Activated CD4-positive, alpha-beta memory T cell treated with anti-CD3 and anti-CD28 coated beads for 36 hours (primary cell): ENCODE data around the gene NBPF10. TPM values are rescaled to one million over a fixed set of nuclear protein-coding genes. Genes with fewer than 3 reads are reported as not detected.
A peak's percentile ranks its signal among the peaks of the same experiment; 100 is the strongest.
"Not testable (repeated sequence)": the region's sequence is repeated elsewhere in the genome, so short reads cannot be mapped to it uniquely, and the experiment has no call there.

Experiments used
- CTCF ChIA-PET: fragments of 350-600 bp; sonication (Branson Sonifier 250); formaldehyde crosslinking; loops from one replicate; lab custom pipeline; 2021; ENCODE audit warnings: antibody characterized with exemption, inconsistent platforms; lab: Charles Lee
- POLR2A ChIA-PET: fragments of 350-600 bp; sonication (Branson Sonifier 250); formaldehyde crosslinking; loops from one replicate; lab custom pipeline; 2021; ENCODE audit warnings: antibody characterized with exemption; lab: Charles Lee
- DNase-seq: peaks from one replicate; pipeline ENCODE4 v3.0.0-alpha.2; 2020
- H3K27ac Mint-ChIP-seq: one replicate; pipeline ENCODE4 v1.8.0; 2021; ENCODE audit warnings: mixed read lengths
- H3K27me3 Mint-ChIP-seq: one replicate; pipeline ENCODE4 v1.8.0; 2021; ENCODE audit warnings: mixed read lengths
- H3K36me3 Mint-ChIP-seq: one replicate; pipeline ENCODE4 v1.8.0; 2021; ENCODE audit warnings: mixed read lengths
- H3K4me1 Mint-ChIP-seq: one replicate; pipeline ENCODE4 v1.8.0; 2021; ENCODE audit warnings: low read depth, mixed read lengths
- H3K4me3 Mint-ChIP-seq: one replicate; pipeline ENCODE4 v1.8.0; 2021; ENCODE audit warnings: mild to moderate bottlenecking, mixed read lengths
- H3K9me3 Mint-ChIP-seq: one replicate; pipeline ENCODE4 v1.8.0; 2021; ENCODE audit warnings: mixed read lengths
- intact Hi-C: fragments of 100-400 bp; cut with micrococcal nuclease; formaldehyde crosslinking; loops from one replicate; pipeline ENCODE4 v1.15.1; 2023
- total RNA-seq, 2 experiments: library from RNA; stranded (reverse); gene quantifications; one replicate each; pipeline ENCODE4 v1.2.3, GENCODE V29; 2021

Gene NBPF10, protein sequence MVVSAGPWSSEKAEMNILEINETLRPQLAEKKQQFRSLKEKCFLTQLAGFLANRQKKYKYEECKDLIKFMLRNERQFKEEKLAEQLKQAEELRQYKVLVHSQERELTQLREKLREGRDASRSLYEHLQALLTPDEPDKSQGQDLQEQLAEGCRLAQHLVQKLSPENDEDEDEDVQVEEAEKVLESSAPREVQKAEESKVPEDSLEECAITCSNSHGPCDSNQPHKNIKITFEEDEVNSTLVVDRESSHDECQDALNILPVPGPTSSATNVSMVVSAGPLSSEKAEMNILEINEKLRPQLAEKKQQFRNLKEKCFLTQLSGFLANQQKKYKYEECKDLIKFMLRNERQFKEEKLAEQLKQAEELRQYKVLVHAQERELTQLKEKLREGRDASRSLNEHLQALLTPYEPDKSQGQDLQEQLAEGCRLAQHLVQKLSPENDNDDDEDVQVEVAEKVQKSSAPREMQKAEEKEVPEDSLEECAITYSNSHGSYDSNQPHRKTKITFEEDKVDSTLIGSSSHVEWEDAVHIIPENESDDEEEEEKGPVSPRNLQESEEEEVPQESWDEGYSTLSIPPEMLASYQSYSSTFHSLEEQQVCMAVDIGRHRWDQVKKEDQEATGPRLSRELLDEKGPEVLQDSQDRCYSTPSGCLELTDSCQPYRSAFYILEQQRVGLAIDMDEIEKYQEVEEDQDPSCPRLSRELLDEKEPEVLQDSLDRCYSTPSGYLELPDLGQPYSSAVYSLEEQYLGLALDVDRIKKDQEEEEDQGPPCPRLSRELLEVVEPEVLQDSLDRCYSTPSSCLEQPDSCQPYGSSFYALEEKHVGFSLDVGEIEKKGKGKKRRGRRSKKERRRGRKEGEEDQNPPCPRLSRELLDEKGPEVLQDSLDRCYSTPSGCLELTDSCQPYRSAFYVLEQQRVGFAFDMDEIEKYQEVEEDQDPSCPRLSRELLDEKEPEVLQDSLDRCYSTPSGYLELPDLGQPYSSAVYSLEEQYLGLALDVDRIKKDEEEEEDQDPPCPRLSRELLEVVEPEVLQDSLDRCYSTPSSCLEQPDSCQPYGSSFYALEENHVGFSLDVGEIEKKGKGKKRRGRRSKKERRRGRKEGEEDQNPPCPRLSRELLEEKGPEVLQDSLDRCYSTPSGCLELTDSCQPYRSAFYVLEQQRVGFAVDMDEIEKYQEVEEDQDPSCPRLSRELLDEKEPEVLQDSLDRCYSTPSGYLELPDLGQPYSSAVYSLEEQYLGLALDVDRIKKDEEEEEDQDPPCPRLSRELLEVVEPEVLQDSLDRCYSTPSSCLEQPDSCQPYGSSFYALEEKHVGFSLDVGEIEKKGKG (N-terminal part only)
- 1 to 10 TPM; 1.5 to 1.7 TPM for total RNA-seq

DNA sequence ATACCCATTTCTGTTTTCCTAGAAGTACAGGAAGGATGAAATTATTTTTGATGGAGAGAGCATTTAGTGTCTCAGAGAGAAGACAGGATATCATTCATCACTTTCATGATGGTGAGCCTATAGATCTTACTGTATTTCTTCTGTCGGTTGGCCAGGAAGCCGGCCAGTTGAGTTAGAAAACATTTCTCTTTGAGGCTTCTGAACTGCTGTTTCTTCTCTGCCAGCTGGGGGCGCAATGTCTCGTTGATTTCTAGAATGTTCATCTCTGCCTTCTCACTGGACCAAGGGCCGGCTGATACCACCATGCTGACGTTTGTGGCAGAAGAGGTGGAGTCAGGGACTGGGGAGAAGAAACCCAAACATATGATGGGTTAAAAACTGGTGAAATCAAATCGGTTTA is at the start of gene NBPF10:
Gene NBPF10, minus strand, starts transcription at position 340 of the 400 bp plus-strand sequence. Its CDS starts 35 bp downstream, at position 305.
- H3K36me3 Mint-ChIP-seq, intact Hi-C loops, H3K4me1 Mint-ChIP-seq, H3K27me3 Mint-ChIP-seq, H3K9me3 Mint-ChIP-seq, CTCF ChIA-PET, H3K4me3 Mint-ChIP-seq, POLR2A ChIA-PET, H3K27ac Mint-ChIP-seq: not testable (repeated sequence)
- peak; percentile 27 for DNase-seq

DNA sequence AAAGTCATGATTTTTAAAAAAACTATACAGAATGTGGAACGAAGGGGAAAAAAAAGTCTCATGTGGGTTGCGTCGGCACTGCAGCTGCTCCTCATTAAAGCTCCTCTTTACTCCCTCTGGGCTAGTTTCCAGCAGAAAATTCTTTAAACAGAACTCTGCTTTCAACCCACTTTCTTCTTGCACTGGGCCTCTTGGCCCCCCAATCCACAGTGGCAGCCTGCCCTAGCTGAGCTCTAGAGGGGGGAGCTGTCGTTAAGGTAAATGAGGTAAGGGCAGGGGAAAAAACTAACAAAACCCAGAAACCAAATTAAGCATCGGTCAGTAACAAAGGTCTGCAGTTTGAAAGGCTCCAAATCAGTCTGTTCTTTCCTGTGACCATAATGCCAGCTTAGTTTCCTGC is 29.9 kb upstream of the NBPF10 start:
- H3K4me3 Mint-ChIP-seq, intact Hi-C loops, H3K27me3 Mint-ChIP-seq, DNase-seq, POLR2A ChIA-PET, H3K4me1 Mint-ChIP-seq, CTCF ChIA-PET, H3K9me3 Mint-ChIP-seq, H3K36me3 Mint-ChIP-seq, H3K27ac Mint-ChIP-seq: not testable (repeated sequence)

DNA sequence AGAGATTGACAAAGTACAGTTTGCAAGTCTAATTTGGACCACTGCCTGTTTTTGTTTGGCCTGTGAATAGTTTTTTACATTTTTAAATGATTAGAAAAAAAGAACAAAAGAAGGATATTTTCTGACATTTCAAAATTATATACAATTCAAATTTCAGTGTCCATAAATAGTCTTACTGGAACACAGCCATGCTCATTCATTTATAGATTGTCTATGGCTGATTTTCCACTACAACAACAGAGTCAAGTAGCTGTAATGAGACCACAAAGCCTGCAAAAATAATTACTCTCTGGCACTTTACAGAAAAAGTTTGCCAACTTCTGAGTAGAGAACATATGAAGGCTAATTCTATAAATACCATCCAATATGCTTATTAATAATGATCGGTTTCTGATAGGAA is 23.1 kb upstream of the NBPF10 start:
- H3K36me3 Mint-ChIP-seq, H3K4me3 Mint-ChIP-seq, intact Hi-C loops, CTCF ChIA-PET, H3K9me3 Mint-ChIP-seq, H3K27me3 Mint-ChIP-seq, H3K4me1 Mint-ChIP-seq, H3K27ac Mint-ChIP-seq, DNase-seq, POLR2A ChIA-PET: not testable (repeated sequence)

DNA sequence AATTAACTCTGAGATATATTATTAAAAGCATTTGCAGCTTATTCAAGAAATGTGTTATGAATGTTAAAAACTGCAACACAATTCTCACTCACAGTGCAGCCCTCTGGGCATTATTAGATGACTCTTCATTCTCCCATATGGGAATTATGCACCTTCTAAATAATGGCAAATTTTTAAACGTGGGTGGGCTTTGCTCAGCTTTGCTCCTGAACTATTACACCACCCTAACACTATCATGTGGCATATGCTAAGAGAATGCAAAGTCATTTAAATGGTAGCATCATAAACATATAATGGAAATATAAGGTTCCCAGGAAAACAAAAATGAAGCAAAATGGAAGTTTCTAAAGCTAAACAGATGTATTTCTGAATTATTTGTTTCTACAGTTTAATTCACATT is 22.7 kb upstream of the NBPF10 start:
- intact Hi-C loops, H3K4me3 Mint-ChIP-seq, H3K27me3 Mint-ChIP-seq, POLR2A ChIA-PET, CTCF ChIA-PET, H3K27ac Mint-ChIP-seq, H3K36me3 Mint-ChIP-seq, DNase-seq, H3K4me1 Mint-ChIP-seq, H3K9me3 Mint-ChIP-seq: not testable (repeated sequence)

Other genes with a start within 250 kb of the NBPF10 start
- gene ITGA10, start 234.8 kb downstream of the NBPF10 start, total RNA-seq: 1 to 10 TPM; 1.0 to 1.1 TPM
- gene PEX11B, start 226.1 kb downstream of the NBPF10 start, total RNA-seq: 10 to 100 TPM; 22.8 to 25.6 TPM
- 100 to 1,000 TPM; 275 to 277 TPM for gene RBM8A, start 217.3 kb downstream of the NBPF10 start, total RNA-seq
- 10 to 100 TPM; 46.6 to 47.8 TPM for gene LIX1L, start 186.8 kb downstream of the NBPF10 start, total RNA-seq
- 1 to 10 TPM; 4.6 to 4.7 TPM for gene ANKRD34A, start 180.2 kb downstream of the NBPF10 start, total RNA-seq
- 10 to 100 TPM; 27.3 to 30.9 TPM for gene POLR3GL, start 180.1 kb downstream of the NBPF10 start, total RNA-seq
- gene TXNIP, start 148.2 kb downstream of the NBPF10 start, total RNA-seq: 10 to 100 TPM; 82.6 to 88.8 TPM
- gene HJV, start 123.1 kb downstream of the NBPF10 start, total RNA-seq: not detected
- gene NOTCH2NLA, start 84.2 kb upstream of the NBPF10 start, total RNA-seq: 10 to 100 TPM; 24.1 to 27.5 TPM